Measurements from ENCODE around the gene NUDT22.

DNA sequence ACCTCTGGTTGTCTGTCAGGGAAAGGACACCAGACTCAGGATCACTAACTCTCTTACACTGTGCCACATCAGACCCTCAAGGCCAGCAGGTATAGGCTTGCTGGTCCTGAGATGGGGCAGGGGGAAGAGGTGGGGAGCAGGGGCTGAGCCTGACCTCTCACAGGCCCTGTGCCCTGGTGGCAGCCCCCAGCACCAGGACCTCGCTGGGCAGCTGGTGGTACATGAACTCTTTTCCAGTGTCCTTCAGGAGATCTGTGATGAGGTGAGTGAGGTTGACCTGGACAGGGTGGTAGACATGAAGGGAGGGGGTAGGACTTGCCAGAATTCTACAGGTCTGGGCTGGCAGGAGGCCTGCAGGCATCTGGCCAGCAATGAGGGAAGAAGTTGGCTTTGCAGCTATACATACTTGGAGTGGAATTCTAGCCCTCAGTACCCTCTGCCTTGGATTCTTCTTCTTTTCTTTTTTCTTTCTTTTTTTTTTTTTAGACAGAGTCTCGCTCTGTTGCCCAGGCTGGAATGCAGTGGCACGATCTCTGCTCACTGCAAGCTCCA is 1.4 kb downstream of the NUDT22 start:
- TF ChIP-seq EZH2 (IDR thresholded peaks at IDR 0.05; ENCODE audit: borderline replicate concordance, insufficient read depth, low read length, poor library complexity, severe bottlenecking) (no peak), POLR2AphosphoS5 (IDR thresholded peaks at IDR 0.05) (no peak), TAF1 (IDR thresholded peaks at IDR 0.05; ENCODE audit: low read depth) (no peak), EP300 (conservative IDR thresholded peaks at IDR 0.05; ENCODE audit: poor library complexity, severe bottlenecking) (no peak), RAD21 (conservative IDR thresholded peaks at IDR 0.05) (no peak)
- TF ChIP-seq, protein P1, sequence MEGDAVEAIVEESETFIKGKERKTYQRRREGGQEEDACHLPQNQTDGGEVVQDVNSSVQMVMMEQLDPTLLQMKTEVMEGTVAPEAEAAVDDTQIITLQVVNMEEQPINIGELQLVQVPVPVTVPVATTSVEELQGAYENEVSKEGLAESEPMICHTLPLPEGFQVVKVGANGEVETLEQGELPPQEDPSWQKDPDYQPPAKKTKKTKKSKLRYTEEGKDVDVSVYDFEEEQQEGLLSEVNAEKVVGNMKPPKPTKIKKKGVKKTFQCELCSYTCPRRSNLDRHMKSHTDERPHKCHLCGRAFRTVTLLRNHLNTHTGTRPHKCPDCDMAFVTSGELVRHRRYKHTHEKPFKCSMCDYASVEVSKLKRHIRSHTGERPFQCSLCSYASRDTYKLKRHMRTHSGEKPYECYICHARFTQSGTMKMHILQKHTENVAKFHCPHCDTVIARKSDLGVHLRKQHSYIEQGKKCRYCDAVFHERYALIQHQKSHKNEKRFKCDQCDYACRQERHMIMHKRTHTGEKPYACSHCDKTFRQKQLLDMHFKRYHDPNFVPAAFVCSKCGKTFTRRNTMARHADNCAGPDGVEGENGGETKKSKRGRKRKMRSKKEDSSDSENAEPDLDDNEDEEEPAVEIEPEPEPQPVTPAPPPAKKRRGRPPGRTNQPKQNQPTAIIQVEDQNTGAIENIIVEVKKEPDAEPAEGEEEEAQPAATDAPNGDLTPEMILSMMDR (IDR thresholded peaks at IDR 0.05; ENCODE audit: poor library complexity, severe bottlenecking), result no peak
- TF ChIP-seq, protein P2, sequence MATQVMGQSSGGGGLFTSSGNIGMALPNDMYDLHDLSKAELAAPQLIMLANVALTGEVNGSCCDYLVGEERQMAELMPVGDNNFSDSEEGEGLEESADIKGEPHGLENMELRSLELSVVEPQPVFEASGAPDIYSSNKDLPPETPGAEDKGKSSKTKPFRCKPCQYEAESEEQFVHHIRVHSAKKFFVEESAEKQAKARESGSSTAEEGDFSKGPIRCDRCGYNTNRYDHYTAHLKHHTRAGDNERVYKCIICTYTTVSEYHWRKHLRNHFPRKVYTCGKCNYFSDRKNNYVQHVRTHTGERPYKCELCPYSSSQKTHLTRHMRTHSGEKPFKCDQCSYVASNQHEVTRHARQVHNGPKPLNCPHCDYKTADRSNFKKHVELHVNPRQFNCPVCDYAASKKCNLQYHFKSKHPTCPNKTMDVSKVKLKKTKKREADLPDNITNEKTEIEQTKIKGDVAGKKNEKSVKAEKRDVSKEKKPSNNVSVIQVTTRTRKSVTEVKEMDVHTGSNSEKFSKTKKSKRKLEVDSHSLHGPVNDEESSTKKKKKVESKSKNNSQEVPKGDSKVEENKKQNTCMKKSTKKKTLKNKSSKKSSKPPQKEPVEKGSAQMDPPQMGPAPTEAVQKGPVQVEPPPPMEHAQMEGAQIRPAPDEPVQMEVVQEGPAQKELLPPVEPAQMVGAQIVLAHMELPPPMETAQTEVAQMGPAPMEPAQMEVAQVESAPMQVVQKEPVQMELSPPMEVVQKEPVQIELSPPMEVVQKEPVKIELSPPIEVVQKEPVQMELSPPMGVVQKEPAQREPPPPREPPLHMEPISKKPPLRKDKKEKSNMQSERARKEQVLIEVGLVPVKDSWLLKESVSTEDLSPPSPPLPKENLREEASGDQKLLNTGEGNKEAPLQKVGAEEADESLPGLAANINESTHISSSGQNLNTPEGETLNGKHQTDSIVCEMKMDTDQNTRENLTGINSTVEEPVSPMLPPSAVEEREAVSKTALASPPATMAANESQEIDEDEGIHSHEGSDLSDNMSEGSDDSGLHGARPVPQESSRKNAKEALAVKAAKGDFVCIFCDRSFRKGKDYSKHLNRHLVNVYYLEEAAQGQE (IDR thresholded peaks at IDR 0.05; ENCODE audit: borderline replicate concordance), result no peak

All from neural cell (in vitro differentiated cells).